GM13977 (cell line): ENCODE measurements around the gene TMEM140.
"Not testable (repeated sequence)": the region's sequence is repeated elsewhere in the genome, so short reads cannot be mapped to it uniquely, and the experiment has no call there.

Experiments used
- DNase-seq: peaks from one replicate; pipeline ENCODE4 v3.0.0; 2012; ENCODE audit warnings: low spot score
- CTCF ChIP-seq: IDR thresholded peaks from 2 replicates; pipeline ENCODE4 v1.5.1; 2012; ENCODE audit warnings: mild to moderate bottlenecking, control low read depth; ENCODE audit not compliant: insufficient read depth; ENCODE audit errors: extremely low read depth, missing control alignments
- in situ Hi-C: fragments of 300-500 bp; cut with MboI; formaldehyde crosslinking; loops from one replicate; pipeline ENCODE4 v1.12.0; 2022; ENCODE audit warnings: low sequenced_read_pairs, low pct_unique_long_range_greater_than_20kb, mixed read lengths, inconsistent platforms; ENCODE audit not compliant: unreplicated experiment

TMEM140 gene

GRCh38 chr7:135168001-135168400 lies 20.1 kb downstream of the TMEM140 start:
- in situ Hi-C loops = no loop called here
- TF ChIP-seq CTCF = no peak
- peak; percentile 31 for DNase-seq

GRCh38 chr7:135168489-135169140 lies 20.7 kb downstream of the TMEM140 start:
- no peak for TF ChIP-seq CTCF
- DNase-seq = peak; percentile 8
- in situ Hi-C loops = no loop called here

GRCh38 chr7:135169141-135169963 lies 21.5 kb downstream of the TMEM140 start:
- peak; percentile 81 for DNase-seq
- in situ Hi-C loops = no loop called here
- peak; percentile 87 for TF ChIP-seq CTCF

GRCh38 chr7:135169964-135170273 lies 22.0 kb downstream of the TMEM140 start:
- DNase-seq = no peak
- in situ Hi-C loops = no loop called here
- no peak for TF ChIP-seq CTCF

GRCh38 chr7:135170274-135170997 lies 22.6 kb downstream of the TMEM140 start, which contains the start of gene CYREN:
Gene CYREN, minus strand, starts transcription at chr7:135170707. Its CDS starts 1,785 bp downstream, at chr7:135168922.
- in situ Hi-C loops = no loop called here
- peak; percentile 83 for TF ChIP-seq CTCF
- DNase-seq = peak; percentile 94

GRCh38 chr7:135170998-135171481 lies 23.2 kb downstream of the TMEM140 start:
- DNase-seq, in situ Hi-C loops: not testable (repeated sequence)

GRCh38 chr7:135171581-135172291 lies 23.9 kb downstream of the TMEM140 start:
- DNase-seq = peak; percentile 8
- in situ Hi-C loops = not testable (repeated sequence)

GRCh38 chr7:135173916-135174315 lies 26.0 kb downstream of the TMEM140 start:
- in situ Hi-C loops, DNase-seq: not testable (repeated sequence)
